IPS DF 6.9 (cell line): Measurements from ENCODE around the gene OOSP4B.
"Not testable (repeated sequence)": the region's sequence is repeated elsewhere in the genome, so short reads cannot be mapped to it uniquely, and the experiment has no call there.

Source experiments
- DNase-seq: peaks from one replicate; pipeline ENCODE4 v3.0.0-alpha.2; 2013; ENCODE audit warnings: low read depth, low spot score
- H3K27ac ChIP-seq: one replicate; pipeline ENCODE4 v1.5.1; 2013; ENCODE audit warnings: low read length, control low read depth
- H3K27me3 ChIP-seq: 2 replicates; pipeline ENCODE4 v1.6.1; 2013; ENCODE audit warnings: mild to moderate bottlenecking, low read length; ENCODE audit not compliant: control insufficient read depth, insufficient read depth
- H3K36me3 ChIP-seq: 2 replicates; pipeline ENCODE4 v1.6.1; 2013; ENCODE audit warnings: low read length; ENCODE audit not compliant: control insufficient read depth, insufficient read depth
- H3K4me1 ChIP-seq: 2 replicates; pipeline ENCODE4 v1.6.1; 2013; ENCODE audit warnings: low read length; ENCODE audit not compliant: control insufficient read depth, insufficient read depth
- H3K4me3 ChIP-seq: 2 replicates; pipeline ENCODE4 v1.5.1; 2013; ENCODE audit warnings: mild to moderate bottlenecking, low read length
- H3K9me3 ChIP-seq: 2 replicates; pipeline ENCODE4 v1.6.1; 2013; ENCODE audit warnings: low read length, inconsistent platforms; ENCODE audit not compliant: control insufficient read depth, insufficient read depth
- WGBS: extraction: QIAGEN DNeasy Blood & Tissue Kit; methylation state at CpG from one replicate; pipeline ENCODE4 v1.1.7; 2013; ENCODE audit warnings: mixed read lengths, missing lambda C conversion rate; ENCODE audit not compliant: insufficient read length, insufficient coverage; 5-methylcytosine and 5-hydroxymethylcytosine counted together

OOSP4B gene

GRCh38 chr11:60059521-60060240, 42.7 kb downstream of the OOSP4B start:
- no CpG with 5 or more reads among the region's 4 CpGs for WGBS
- H3K9me3 ChIP-seq = no peaks in the 10 kb centered on the region
- H3K27me3 ChIP-seq = no peaks in the 10 kb centered on the region
- no peaks in the 10 kb centered on the region for H3K36me3 ChIP-seq
- H3K4me3 ChIP-seq = no peak overlapping the region
- H3K27ac ChIP-seq = no peak overlapping the region
- H3K4me1 ChIP-seq = no peaks in the 10 kb centered on the region
- no peak for DNase-seq

- H3K27ac ChIP-seq = no peak overlapping the region
- H3K9me3 ChIP-seq = no peaks in the 10 kb centered on the region
- no peak for DNase-seq
- no peaks in the 10 kb centered on the region for H3K27me3 ChIP-seq
- no CpG with 5 or more reads among the region's 1 CpG for WGBS
- no peaks in the 10 kb centered on the region for H3K4me1 ChIP-seq
- no peaks in the 10 kb centered on the region for H3K36me3 ChIP-seq
- no peak overlapping the region for H3K4me3 ChIP-seq
Observed at GRCh38 chr11:60064111-60064510, 47.1 kb downstream of the OOSP4B start.

- DNase-seq = no peak
- Histone ChIP-seq H3K9me3 (no peaks in the 10 kb centered on the region), H3K4me3 (no peak overlapping the region), H3K27me3 (no peaks in the 10 kb centered on the region), H3K27ac (no peak overlapping the region), H3K36me3 (no peaks in the 10 kb centered on the region), H3K4me1 (no peaks in the 10 kb centered on the region)
- WGBS = no CpG with 5 or more reads among the region's 1 CpG
Observed at GRCh38 chr11:60065801-60066200, 48.8 kb downstream of the OOSP4B start.

DNA sequence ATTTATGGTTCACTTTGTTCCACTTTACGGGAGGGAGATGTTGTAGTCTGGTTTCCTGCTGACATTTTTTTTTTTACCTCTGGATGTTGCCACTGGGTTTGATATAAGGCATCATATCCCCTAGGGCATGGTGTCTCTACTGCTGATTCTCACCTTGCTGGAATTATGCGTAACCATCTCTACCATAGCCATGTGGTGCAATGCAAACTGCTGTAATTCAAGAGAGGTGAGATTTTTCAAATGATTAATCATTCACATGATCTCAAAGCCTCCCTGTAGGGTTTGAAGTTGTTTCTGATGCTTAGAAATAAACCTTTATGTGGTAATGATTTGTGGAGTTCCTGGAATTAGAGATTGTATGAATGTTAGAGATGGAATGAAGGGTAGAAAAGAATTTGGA, 52.5 kb downstream of the OOSP4B start:
- Histone ChIP-seq H3K9me3 (no peaks in the 10 kb centered on the region), H3K27ac (no peak overlapping the region), H3K36me3 (no peaks in the 10 kb centered on the region), H3K4me3 (no peak overlapping the region), H3K4me1 (no peaks in the 10 kb centered on the region), H3K27me3 (no peaks in the 10 kb centered on the region)
- DNase-seq = no peak
- no CpG with 5 or more reads among the region's 2 CpGs for WGBS

GRCh38 chr11:60071644-60072043, 54.7 kb downstream of the OOSP4B start:
- H3K27me3 ChIP-seq, H3K4me3 ChIP-seq, H3K36me3 ChIP-seq, H3K9me3 ChIP-seq, H3K4me1 ChIP-seq, DNase-seq, H3K27ac ChIP-seq: not testable (repeated sequence)
- no CpG with 5 or more reads among the region's 6 CpGs for WGBS

- H3K36me3 ChIP-seq = no peaks in the 10 kb centered on the region
- no peaks in the 10 kb centered on the region for H3K9me3 ChIP-seq
- no CpG with 5 or more reads among the region's 15 CpGs for WGBS
- no peak overlapping the region for H3K4me3 ChIP-seq
- H3K27ac ChIP-seq = no peak overlapping the region
- no peak for DNase-seq
- H3K4me1 ChIP-seq = no peaks in the 10 kb centered on the region
- H3K27me3 ChIP-seq = no peaks in the 10 kb centered on the region
Observed at GRCh38 chr11:60077216-60077817, 60.3 kb downstream of the OOSP4B start.

- no peaks in the 10 kb centered on the region for H3K27me3 ChIP-seq
- WGBS = no CpG with 5 or more reads among the region's 1 CpG
- no peak for DNase-seq
Observed at GRCh38 chr11:60077981-60078380, 61.0 kb downstream of the OOSP4B start.

DNA sequence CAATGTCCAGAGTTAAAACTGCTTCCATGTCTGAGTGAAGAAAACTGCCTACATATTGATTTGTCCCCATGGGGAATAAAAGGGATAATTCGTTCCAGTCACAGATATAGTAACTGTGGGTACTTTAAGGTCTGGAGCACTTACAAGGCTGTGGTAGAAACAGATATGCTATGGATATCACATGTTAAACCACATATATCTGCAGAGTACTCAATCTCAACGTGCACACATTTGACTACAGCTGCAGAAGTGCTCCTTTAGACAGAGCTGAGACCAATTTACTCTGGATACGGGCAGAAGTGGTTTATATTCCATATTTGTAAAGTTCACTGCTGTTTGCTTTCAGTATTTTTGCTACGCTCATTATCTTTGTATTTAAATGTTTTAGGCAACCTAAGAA, 61.8 kb downstream of the OOSP4B start:
- H3K27ac ChIP-seq = no peak overlapping the region
- H3K36me3 ChIP-seq = no peaks in the 10 kb centered on the region
- DNase-seq = no peak
- no peaks in the 10 kb centered on the region for H3K27me3 ChIP-seq
- H3K9me3 ChIP-seq = no peaks in the 10 kb centered on the region
- no CpG with 5 or more reads among the region's 4 CpGs for WGBS
- H3K4me3 ChIP-seq = no peak overlapping the region
- H3K4me1 ChIP-seq = no peaks in the 10 kb centered on the region

More at GRCh38 chr11:60077981-60078380, 61.0 kb downstream of the OOSP4B start:
- Histone ChIP-seq H3K27ac (no peak overlapping the region), H3K4me1 (no peaks in the 10 kb centered on the region), H3K9me3 (no peaks in the 10 kb centered on the region), H3K36me3 (no peaks in the 10 kb centered on the region), H3K4me3 (no peak overlapping the region)

DNA sequence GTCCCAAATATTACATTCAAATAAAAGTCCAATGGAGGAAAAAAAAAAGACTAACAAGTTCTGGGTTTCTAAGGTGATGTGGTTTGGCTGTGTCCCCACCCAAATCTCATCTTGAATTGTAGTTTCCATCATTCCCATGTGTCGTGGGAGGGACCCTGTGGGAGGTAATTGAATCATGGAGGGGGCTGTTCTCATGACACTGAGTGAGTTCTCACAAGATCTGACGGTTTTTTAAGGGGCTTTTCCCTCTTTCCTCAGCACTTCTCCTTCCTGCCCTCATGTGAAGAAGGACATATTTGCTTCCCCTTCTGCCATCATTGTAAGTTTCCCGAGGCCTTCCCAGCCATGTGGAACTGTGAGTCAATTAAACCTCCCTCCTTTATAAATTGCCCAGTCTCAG, 63.6 kb downstream of the OOSP4B start:
- no peaks in the 10 kb centered on the region for H3K9me3 ChIP-seq
- H3K27me3 ChIP-seq = no peaks in the 10 kb centered on the region
- no CpG with 5 or more reads among the region's 3 CpGs for WGBS
- no peak overlapping the region for H3K4me3 ChIP-seq
- no peaks in the 10 kb centered on the region for H3K4me1 ChIP-seq
- H3K27ac ChIP-seq = no peak overlapping the region
- DNase-seq = no peak
- H3K36me3 ChIP-seq = no peaks in the 10 kb centered on the region
